ENCODE data around the gene RTF1. TPM values are rescaled to one million over a fixed set of nuclear protein-coding genes. Genes with fewer than 3 reads are reported as not detected.

Gene RTF1
- polyA plus RNA-seq, 2 of the 4 experiments (the other 2 are of a cell fraction) = 21.1 to 22.8 TPM

DNA sequence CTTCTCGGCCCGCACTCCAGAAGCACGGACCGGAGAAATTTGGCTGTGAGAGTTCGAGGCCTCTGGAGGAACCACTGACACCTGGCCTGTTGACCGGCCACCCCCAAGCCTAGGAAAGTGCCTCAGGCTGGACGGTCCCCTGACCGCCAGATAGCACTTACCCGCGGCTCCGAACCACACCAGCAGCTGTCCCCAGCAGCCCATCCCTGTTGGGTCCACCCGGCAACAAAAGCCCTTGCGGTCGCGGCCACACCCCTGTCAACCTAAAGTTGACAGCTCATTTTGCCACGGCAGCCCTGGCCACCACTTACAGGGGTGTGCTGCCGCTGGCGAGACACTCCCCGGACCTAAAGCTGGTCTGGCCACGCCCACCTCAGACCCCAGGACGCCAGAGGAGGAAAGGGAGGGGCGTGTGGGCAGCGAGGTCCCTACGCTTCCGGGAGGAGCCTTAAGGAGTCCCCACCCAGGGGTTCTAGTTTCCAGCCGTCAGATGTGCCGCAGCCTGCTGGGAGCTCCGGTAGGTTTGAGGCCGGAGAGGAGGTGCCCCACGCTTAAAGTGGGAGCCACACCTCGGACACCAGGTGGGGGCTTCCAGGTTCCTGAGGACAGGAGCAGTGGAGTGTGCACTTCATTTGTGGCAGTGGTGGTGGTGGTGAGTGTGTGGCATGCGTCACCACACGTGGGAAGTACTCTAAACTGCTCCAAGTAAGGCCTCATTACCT, 96.8 kb downstream of the RTF1 start, which contains the start of gene LTK:
LTK (minus strand) TSS at position 322 of the 722 bp plus-strand sequence; CDS start at position 204, 118 bp downstream.
- DNase-seq (ENCODE audit: low read depth in 1 of 2, low spot score in 1 of 2) (no peak), ATAC-seq (no peak), FAIRE-seq (no peak)
- Histone ChIP-seq H3K4me1 (no peaks in the 10 kb centered on the region), H3K4me3 (no peak within 1 kb of the TSS), H3K4me2 (no peak within 1 kb of the TSS), H3K27ac (no peak within 1 kb of the TSS), H3K9me3 (no peaks in the 10 kb centered on the region)
- POLR2A ChIA-PET = no interaction called here
- CTCF ChIA-PET = interaction anchor here (2.1 kb wide), 1 partner anchor 48 kb away, joined by 7 read pairs; no protein-coding TSS in a partner anchor
- WGBS (ENCODE audit: missing lambda C conversion rate) = 94% methylated on average over 11 of the region's 33 CpGs
- TF ChIP-seq MAZ (IDR thresholded peaks at IDR 0.05; ENCODE audit: borderline replicate concordance, low read depth, low read length) (no peak), NPAS2 (CRISPR knock-in tag; IDR thresholded peaks at IDR 0.05; ENCODE audit: borderline replicate concordance) (no peak), MAFK (IDR thresholded peaks at IDR 0.05; ENCODE audit: partially characterized antibody) (no peak), HDAC2 (IDR thresholded peaks at IDR 0.05) (no peak), CEBPB (IDR thresholded peaks at IDR 0.05) (no peak)
- TF ChIP-seq, protein P1, sequence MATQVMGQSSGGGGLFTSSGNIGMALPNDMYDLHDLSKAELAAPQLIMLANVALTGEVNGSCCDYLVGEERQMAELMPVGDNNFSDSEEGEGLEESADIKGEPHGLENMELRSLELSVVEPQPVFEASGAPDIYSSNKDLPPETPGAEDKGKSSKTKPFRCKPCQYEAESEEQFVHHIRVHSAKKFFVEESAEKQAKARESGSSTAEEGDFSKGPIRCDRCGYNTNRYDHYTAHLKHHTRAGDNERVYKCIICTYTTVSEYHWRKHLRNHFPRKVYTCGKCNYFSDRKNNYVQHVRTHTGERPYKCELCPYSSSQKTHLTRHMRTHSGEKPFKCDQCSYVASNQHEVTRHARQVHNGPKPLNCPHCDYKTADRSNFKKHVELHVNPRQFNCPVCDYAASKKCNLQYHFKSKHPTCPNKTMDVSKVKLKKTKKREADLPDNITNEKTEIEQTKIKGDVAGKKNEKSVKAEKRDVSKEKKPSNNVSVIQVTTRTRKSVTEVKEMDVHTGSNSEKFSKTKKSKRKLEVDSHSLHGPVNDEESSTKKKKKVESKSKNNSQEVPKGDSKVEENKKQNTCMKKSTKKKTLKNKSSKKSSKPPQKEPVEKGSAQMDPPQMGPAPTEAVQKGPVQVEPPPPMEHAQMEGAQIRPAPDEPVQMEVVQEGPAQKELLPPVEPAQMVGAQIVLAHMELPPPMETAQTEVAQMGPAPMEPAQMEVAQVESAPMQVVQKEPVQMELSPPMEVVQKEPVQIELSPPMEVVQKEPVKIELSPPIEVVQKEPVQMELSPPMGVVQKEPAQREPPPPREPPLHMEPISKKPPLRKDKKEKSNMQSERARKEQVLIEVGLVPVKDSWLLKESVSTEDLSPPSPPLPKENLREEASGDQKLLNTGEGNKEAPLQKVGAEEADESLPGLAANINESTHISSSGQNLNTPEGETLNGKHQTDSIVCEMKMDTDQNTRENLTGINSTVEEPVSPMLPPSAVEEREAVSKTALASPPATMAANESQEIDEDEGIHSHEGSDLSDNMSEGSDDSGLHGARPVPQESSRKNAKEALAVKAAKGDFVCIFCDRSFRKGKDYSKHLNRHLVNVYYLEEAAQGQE (IDR thresholded peaks at IDR 0.05) = no peak

DNA sequence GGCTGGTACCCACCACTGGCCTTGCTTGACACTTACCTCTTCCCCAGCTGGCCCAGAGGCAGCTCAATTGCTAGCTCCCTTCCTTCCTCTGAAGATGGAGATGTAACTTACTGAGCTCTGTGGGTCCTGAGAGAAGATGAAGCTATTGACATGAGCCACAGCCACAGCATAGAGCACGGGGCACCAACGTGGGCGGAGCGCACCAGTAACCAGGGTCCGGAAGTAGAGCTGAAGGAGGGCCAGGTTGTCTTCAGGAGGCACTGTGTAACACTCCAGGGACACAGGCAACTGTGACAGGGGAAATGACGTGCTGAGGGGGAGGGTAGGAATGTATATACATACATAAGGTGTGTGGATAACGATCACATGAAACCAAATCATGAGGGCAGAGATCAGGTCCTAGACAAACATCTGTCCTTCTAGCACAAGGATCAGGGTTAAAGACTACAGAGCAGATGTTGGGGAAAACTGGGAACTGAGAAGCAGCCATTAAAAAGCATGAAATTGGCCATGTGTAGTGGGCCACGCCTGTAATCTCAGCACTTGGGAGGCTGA, 101.1 kb downstream of the RTF1 start:
- 91% methylated on average over 8 of the region's 8 CpGs for WGBS (ENCODE audit: missing lambda C conversion rate)
- CTCF ChIA-PET = interaction anchor here (1.2 kb wide), 1 partner anchor 52 kb away, joined by 3 read pairs; no protein-coding TSS in a partner anchor
- no peak for ATAC-seq
- Histone ChIP-seq H3K4me3 (no peak overlapping the region), H3K4me1 (no peaks in the 10 kb centered on the region), H3K27ac (no peak overlapping the region), H3K9me3 (no peaks in the 10 kb centered on the region), H3K4me2 (no peak overlapping the region)
- no peak for TF ChIP-seq RARB (CRISPR knock-in tag; IDR thresholded peaks at IDR 0.05)
- FAIRE-seq = no peak
- DNase-seq (ENCODE audit: low read depth in 1 of 2, low spot score in 1 of 2) = no peak
- POLR2A ChIA-PET = no interaction called here

DNA sequence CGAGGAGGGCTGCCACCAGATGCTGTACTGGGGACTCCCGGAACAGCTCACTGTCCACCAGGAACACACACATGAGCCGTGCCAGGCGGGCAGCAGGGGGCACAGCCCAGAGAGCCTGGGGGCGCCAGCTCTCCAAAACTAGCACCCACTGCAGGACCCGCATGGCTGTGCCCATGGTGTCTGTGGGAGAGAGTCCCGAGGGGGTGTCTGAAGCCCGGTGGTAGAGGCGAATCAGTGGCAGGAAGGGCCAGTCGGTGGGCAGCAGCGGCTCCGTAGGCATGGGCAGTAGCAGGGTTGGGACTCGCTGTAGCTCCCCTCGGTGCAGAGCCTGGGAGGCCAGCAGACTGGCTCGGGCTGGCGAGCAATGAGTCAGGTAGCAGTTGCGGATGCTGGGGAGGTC, 103.7 kb downstream of the RTF1 start:
- 92% methylated on average over 16 of the region's 17 CpGs for WGBS (ENCODE audit: missing lambda C conversion rate)
- Histone ChIP-seq H3K4me1 (no peaks in the 10 kb centered on the region), H3K27ac (no peak overlapping the region), H3K4me2 (no peak overlapping the region), H3K9me3 (no peaks in the 10 kb centered on the region), H3K4me3 (no peak overlapping the region)
- ChIA-PET CTCF (no interaction called here), POLR2A (interaction anchor here (1.7 kb wide), 1 partner anchor 24 kb away, joined by 9 read pairs; the partner anchor contains the start of gene RPAP1)
- DNase-seq (ENCODE audit: low read depth in 1 of 2, low spot score in 1 of 2) (no peak), ATAC-seq (no peak), FAIRE-seq (no peak)
- TF ChIP-seq CEBPB (IDR thresholded peaks at IDR 0.05) (no peak), ZC3H11A (IDR thresholded peaks at IDR 0.05) (no peak), GATA3 (IDR thresholded peaks at IDR 0.05; ENCODE audit: borderline replicate concordance) (no peak), NPAS2 (CRISPR knock-in tag; IDR thresholded peaks at IDR 0.05; ENCODE audit: borderline replicate concordance) (no peak), JUNB (IDR thresholded peaks at IDR 0.05) (no peak), MYC (IDR thresholded peaks at IDR 0.05; ENCODE audit: borderline replicate concordance, low read length) (no peak), HDAC2 (IDR thresholded peaks at IDR 0.05) (no peak), FOSL2 (IDR thresholded peaks at IDR 0.05) (no peak), FOSL2 (CRISPR knock-in tag; IDR thresholded peaks at IDR 0.05) (no peak), POLR2A (IDR thresholded peaks at IDR 0.05; ENCODE audit: low read length) (no peak)
- TF ChIP-seq, protein P1 (IDR thresholded peaks at IDR 0.05) = no peak
- TF ChIP-seq, protein P2, sequence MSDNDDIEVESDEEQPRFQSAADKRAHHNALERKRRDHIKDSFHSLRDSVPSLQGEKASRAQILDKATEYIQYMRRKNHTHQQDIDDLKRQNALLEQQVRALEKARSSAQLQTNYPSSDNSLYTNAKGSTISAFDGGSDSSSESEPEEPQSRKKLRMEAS (IDR thresholded peaks at IDR 0.05) = no peak
- TF ChIP-seq, protein P3, sequence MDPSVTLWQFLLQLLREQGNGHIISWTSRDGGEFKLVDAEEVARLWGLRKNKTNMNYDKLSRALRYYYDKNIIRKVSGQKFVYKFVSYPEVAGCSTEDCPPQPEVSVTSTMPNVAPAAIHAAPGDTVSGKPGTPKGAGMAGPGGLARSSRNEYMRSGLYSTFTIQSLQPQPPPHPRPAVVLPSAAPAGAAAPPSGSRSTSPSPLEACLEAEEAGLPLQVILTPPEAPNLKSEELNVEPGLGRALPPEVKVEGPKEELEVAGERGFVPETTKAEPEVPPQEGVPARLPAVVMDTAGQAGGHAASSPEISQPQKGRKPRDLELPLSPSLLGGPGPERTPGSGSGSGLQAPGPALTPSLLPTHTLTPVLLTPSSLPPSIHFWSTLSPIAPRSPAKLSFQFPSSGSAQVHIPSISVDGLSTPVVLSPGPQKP (IDR thresholded peaks at IDR 0.05; ENCODE audit: low read depth, low read length) = no peak

Measured in A549 (cell line).